Measurements from ENCODE around the gene NFATC4.

NFATC4 gene

DNA sequence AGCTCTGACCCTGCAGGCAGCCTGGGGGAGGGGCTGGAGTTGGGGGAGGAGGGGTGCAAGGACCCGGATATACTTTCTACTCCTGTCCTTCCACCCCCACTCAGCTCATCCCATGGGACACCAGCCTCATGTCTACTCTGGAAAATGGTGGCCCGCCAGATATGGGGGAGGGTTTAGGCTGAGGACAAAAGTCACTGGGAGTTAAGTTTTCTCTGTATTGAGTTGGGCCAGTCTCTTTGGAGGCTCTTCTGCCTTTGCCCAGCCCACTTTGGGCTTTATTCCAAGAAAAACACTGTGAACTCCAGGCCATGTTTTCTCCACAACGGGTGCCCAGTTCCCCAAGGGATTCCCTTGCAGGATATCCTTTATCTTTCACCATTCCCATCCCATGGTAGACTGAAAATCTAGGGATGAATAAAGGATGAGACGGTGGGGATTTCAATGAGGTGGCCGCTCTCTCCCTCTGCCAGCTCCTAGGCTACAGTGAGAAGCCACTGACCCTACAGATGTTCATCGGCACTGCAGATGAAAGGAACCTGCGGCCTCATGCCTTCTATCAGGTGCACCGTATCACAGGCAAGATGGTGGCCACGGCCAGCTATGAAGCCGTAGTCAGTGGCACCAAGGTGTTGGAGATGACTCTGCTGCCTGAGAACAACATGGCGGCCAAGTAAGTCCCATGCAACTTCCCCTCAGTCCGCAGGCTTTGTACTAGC is 4.9 kb downstream of the NFATC4 start:
- DNase-seq (ENCODE audit: low read depth), result no peak

DNA sequence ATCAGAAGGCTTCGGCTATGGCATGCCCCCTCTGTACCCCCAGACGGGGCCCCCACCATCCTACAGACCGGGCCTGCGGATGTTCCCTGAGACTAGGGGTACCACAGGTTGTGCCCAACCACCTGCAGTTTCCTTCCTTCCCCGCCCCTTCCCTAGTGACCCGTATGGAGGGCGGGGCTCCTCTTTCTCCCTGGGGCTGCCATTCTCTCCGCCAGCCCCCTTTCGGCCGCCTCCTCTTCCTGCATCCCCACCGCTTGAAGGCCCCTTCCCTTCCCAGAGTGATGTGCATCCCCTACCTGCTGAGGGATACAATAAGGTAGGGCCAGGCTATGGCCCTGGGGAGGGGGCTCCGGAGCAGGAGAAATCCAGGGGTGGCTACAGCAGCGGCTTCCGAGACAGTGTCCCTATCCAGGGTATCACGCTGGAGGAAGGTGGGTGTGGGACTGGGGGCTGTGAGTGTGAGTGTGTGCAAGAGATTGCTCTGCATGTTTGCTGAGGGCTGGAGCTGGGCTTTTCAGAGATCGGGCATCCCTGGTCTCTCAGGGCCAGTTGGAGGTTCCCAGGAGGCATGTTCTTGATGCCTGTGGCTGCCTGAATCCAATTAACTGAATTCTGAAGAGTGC is 8.6 kb downstream of the NFATC4 start:
- TF ChIP-seq, protein P1, sequence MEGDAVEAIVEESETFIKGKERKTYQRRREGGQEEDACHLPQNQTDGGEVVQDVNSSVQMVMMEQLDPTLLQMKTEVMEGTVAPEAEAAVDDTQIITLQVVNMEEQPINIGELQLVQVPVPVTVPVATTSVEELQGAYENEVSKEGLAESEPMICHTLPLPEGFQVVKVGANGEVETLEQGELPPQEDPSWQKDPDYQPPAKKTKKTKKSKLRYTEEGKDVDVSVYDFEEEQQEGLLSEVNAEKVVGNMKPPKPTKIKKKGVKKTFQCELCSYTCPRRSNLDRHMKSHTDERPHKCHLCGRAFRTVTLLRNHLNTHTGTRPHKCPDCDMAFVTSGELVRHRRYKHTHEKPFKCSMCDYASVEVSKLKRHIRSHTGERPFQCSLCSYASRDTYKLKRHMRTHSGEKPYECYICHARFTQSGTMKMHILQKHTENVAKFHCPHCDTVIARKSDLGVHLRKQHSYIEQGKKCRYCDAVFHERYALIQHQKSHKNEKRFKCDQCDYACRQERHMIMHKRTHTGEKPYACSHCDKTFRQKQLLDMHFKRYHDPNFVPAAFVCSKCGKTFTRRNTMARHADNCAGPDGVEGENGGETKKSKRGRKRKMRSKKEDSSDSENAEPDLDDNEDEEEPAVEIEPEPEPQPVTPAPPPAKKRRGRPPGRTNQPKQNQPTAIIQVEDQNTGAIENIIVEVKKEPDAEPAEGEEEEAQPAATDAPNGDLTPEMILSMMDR (conservative IDR thresholded peaks at IDR 0.05; ENCODE audit: low read depth, low read length), result no peak
- no peak for DNase-seq (ENCODE audit: low read depth)
- no peak overlapping the region for H3K4me3 ChIP-seq (ENCODE audit: low read length)

More for the DNA sequence above, 4.9 kb downstream of the NFATC4 start:
- H3K4me3 ChIP-seq (ENCODE audit: low read length), result no peak overlapping the region
- TF ChIP-seq, protein P1 (conservative IDR thresholded peaks at IDR 0.05; ENCODE audit: low read depth, low read length), result no peak

DNA sequence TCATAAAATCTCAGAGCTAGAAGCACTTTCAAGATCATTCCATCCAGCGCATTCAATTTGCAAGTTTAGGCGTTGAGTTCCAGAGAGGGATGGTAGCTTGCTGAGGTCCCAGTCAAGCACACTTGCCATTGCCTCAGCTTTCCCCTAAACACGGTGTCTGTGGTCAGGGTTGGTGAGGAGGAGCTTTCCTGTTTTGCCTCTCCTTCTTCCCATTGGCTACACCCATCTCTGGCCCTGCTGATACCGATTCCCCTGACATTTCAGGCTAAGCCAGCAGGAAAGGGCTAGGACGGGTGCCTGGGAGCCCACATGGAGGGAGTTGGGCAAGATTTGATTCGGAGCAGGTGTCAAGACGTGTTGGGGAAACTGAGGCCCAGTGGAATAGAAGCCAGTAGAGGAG is 9.1 kb downstream of the NFATC4 start:
- TF ChIP-seq, protein P1 (conservative IDR thresholded peaks at IDR 0.05; ENCODE audit: low read depth, low read length), result no peak
- no peak for DNase-seq (ENCODE audit: low read depth)
- H3K4me3 ChIP-seq (ENCODE audit: low read length), result no peak overlapping the region

DNA sequence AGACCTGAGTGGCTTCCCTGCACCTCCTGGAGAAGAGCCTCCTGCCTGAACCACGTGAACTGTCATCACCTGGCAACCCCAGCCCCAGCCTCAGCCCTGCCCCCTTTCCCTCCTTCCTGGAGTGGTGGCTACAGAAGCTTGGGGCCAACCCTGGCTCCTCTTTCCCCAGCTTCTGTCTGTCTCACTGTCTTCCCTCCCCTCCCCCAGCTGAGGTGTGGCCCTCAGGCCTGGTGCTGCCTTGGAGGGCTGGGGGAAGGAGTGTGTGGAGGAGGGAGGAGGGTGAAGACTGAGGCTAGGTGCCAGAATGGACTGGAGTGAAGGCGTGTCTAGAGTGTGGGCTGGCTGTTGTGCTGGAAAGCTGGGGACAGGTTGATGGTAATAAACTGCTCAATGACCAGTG is 9.7 kb downstream of the NFATC4 start:
- no peak for DNase-seq (ENCODE audit: low read depth)
- TF ChIP-seq, protein P1 (conservative IDR thresholded peaks at IDR 0.05; ENCODE audit: low read depth, low read length), result no peak

DNA sequence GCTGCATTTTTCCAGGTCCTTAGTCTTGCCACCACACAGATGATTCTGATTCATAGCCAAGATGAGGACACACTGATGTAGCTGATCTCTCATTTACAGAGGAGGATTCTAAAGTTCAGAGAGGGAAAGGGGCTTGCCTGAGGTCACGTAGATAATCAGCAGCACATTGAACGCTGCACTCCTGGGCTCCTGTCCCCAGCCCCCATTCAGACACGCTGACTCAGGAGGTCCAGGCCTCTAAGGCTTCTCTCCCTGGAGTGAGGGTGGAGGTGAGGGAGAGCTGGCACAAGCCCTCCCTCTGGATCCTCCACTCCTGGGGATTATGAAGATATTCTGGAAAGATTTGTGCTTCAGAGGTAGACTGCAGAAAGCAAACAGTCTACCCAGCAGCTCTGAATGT is 10.3 kb downstream of the NFATC4 start:
- H3K4me3 ChIP-seq (ENCODE audit: low read length), result no peak overlapping the region
- no peak for DNase-seq (ENCODE audit: low read depth)
- TF ChIP-seq, protein P1 (conservative IDR thresholded peaks at IDR 0.05; ENCODE audit: low read depth, low read length), result no peak

More for the DNA sequence above, 9.7 kb downstream of the NFATC4 start:
- H3K4me3 ChIP-seq (ENCODE audit: low read length), result no peak overlapping the region

DNA sequence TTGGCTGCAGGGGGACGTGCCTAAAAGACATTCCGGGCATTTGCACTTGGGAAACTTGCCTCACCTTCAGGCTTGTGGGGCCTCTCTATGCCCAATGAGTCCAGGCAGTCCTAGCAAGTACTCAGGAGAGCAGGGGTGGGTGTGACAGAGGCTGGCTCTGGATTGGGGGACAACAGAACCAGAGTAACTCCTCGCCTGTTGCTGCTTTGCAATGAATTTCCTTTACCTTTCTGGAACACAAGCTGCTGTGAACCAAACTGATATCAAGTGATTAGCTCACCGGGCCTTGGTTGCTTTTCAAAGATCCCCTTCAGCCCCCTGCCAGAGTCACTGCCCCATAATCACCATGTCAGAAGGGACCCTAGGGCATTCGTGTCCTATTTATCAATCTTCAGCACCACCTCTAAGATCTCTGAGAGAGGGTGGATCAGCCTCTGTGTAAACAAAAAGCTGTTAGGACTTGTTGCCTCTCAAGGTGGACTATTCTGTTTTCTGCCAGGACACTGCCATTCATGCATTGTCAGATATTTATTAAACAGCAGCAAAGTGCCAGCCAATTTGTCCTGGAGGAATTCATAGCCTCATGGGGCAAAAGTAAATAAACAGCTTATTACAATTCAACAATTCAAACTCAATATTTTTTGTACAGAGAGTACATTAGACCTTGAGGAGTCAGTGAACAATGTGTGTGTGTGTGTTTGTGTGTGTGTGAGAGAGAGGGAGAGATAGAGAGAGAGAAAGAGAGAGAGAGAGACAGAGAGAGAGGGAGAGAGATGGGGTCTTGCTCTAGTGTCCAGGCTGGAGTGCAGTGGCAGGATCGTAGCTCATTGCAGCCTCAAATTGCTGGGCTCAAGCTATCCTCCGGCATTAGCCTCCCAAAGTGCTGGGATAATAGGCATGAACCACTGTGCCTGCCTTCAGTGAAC is 11.3 kb downstream of the NFATC4 start:
- DNase-seq (ENCODE audit: low read depth), result no peak
- TF ChIP-seq, protein P1 (conservative IDR thresholded peaks at IDR 0.05; ENCODE audit: low read depth, low read length), result no peak
- no peak overlapping the region for H3K4me3 ChIP-seq (ENCODE audit: low read length)
